ENCODE data around the gene CMKLR1. TPM values are rescaled to one million over a fixed set of nuclear protein-coding genes. Genes with fewer than 3 reads are reported as not detected.

CMKLR1 gene
- total and polyA plus RNA-seq, 2 donors from 2014 or later, result 6.1 to 25.7 TPM

DNA sequence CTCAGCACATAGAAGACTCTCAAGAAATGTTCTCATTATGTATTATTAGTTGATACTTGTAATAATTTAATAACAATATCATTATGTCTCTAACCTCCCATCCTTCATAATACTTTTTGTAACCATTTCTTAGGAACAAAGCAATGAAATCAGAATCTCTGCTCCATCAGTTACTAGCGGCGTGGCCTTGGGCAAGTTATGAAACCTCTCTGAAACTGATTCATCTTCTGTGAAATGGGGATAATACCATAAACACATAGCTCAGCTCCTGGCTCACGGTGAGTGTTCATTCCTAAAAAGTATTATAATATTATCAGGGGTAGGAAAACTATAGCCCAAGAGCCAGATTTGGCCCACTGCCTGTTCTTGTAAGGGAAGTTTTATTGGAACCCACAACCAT is 11.4 kb upstream of the CMKLR1 start:
- Histone ChIP-seq H3K9me3 (ENCODE audit: control insufficient read depth in 2 of 3, insufficient read depth in 1 of 3, low read length in 3 of 3) (peaks cover 0 to 5% (median 0%) of the 10 kb centered on the region in 3 donors), H3K27ac (ENCODE audit: low read depth in 2 of 2, low read length in 2 of 2) (no peak overlapping the region), H3K36me3 (ENCODE audit: control insufficient read depth in 2 of 3, insufficient read depth in 3 of 3, low read length in 3 of 3) (no peaks in the 10 kb centered on the region), H3K9ac (ENCODE audit: low read length in 3 of 3) (no peak overlapping the region), H3K4me3 (ENCODE audit: low read length in 3 of 3) (no peak overlapping the region), H3K4me1 (ENCODE audit: control insufficient read depth in 2 of 3, insufficient read depth in 2 of 3, low read depth in 1 of 3, low read length in 3 of 3) (no peaks in the 10 kb centered on the region), H3K27me3 (ENCODE audit: control insufficient read depth, insufficient read depth, low read length) (no peaks in the 10 kb centered on the region)
- TF ChIP-seq, protein P1, sequence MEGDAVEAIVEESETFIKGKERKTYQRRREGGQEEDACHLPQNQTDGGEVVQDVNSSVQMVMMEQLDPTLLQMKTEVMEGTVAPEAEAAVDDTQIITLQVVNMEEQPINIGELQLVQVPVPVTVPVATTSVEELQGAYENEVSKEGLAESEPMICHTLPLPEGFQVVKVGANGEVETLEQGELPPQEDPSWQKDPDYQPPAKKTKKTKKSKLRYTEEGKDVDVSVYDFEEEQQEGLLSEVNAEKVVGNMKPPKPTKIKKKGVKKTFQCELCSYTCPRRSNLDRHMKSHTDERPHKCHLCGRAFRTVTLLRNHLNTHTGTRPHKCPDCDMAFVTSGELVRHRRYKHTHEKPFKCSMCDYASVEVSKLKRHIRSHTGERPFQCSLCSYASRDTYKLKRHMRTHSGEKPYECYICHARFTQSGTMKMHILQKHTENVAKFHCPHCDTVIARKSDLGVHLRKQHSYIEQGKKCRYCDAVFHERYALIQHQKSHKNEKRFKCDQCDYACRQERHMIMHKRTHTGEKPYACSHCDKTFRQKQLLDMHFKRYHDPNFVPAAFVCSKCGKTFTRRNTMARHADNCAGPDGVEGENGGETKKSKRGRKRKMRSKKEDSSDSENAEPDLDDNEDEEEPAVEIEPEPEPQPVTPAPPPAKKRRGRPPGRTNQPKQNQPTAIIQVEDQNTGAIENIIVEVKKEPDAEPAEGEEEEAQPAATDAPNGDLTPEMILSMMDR (IDR thresholded peaks at IDR 0.05; ENCODE audit: borderline replicate concordance, extremely low read depth, insufficient read depth), result no peak
- DNase-seq, result no peak
- FAIRE-seq, result no peak
- intact Hi-C loops (cut with DNase I), result no loop called here

DNA sequence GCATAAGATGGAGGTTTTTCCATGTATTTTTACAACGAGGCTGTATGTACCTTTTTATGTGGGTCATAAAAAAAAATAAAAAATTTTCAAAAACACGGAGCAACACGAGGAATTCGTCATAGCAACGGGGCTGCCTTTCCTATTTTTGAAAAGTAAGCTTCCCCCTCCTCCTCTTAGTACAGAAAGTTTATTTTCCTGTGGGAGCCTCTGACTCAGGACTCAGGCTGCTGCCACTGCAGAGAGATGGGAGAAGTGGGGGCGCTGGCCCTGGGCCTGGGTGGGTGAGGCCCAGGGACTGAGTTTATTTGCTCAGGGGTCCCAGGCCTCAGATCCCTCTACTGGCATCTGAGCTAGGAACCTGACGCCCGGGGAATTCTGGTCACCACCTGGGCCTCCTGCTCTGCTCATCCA is 10.2 kb upstream of the CMKLR1 start:
- TF ChIP-seq, protein P1 (IDR thresholded peaks at IDR 0.05; ENCODE audit: borderline replicate concordance, extremely low read depth, insufficient read depth), result no peak
- Histone ChIP-seq H3K27ac (ENCODE audit: low read depth in 2 of 2, low read length in 2 of 2) (no peak overlapping the region), H3K4me1 (ENCODE audit: control insufficient read depth in 2 of 3, insufficient read depth in 2 of 3, low read depth in 1 of 3, low read length in 3 of 3) (no peaks in the 10 kb centered on the region), H3K9me3 (ENCODE audit: control insufficient read depth in 2 of 3, insufficient read depth in 1 of 3, low read length in 3 of 3) (peaks cover 0 to 5% (median 0%) of the 10 kb centered on the region in 3 donors), H3K9ac (ENCODE audit: low read length in 3 of 3) (no peak overlapping the region), H3K4me3 (ENCODE audit: low read length in 3 of 3) (no peak overlapping the region), H3K36me3 (ENCODE audit: control insufficient read depth in 2 of 3, insufficient read depth in 3 of 3, low read length in 3 of 3) (no peaks in the 10 kb centered on the region), H3K27me3 (ENCODE audit: control insufficient read depth, insufficient read depth, low read length) (no peaks in the 10 kb centered on the region)
- DNase-seq, result peak in 1 of 5 donors; percentile 34
- no peak for FAIRE-seq
- intact Hi-C loops (cut with DNase I), result no loop called here

DNA sequence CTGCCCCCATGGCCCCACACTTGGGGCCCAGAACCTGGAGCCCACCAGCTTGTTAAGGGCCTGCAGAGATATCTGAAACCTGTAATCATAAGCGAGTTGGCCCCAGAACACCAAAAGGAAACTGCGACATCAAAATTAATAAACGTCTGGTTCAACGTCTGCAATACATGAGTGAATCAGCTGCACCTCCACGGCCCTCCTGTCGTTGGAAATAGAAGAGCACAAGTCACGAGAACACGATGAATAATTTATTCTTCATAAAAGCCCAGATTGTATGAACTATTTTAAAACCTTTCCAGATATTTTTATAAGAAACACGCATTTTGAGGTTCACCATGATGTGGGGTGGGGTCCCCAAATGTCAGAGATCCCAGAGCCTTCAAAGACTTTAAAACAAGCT is 9.7 kb upstream of the CMKLR1 start:
- intact Hi-C loops (cut with DNase I), result no loop called here
- FAIRE-seq (no peak), DNase-seq (no peak)
- Histone ChIP-seq H3K27me3 (ENCODE audit: control insufficient read depth, insufficient read depth, low read length) (no peaks in the 10 kb centered on the region), H3K27ac (ENCODE audit: low read depth in 2 of 2, low read length in 2 of 2) (no peak overlapping the region), H3K4me1 (ENCODE audit: control insufficient read depth in 2 of 3, insufficient read depth in 2 of 3, low read depth in 1 of 3, low read length in 3 of 3) (no peaks in the 10 kb centered on the region), H3K36me3 (ENCODE audit: control insufficient read depth in 2 of 3, insufficient read depth in 3 of 3, low read length in 3 of 3) (no peaks in the 10 kb centered on the region), H3K9me3 (ENCODE audit: control insufficient read depth in 2 of 3, insufficient read depth in 1 of 3, low read length in 3 of 3) (peaks cover 0 to 5% (median 0%) of the 10 kb centered on the region in 3 donors), H3K9ac (ENCODE audit: low read length in 3 of 3) (no peak overlapping the region), H3K4me3 (ENCODE audit: low read length in 3 of 3) (no peak overlapping the region)
- TF ChIP-seq, protein P1 (IDR thresholded peaks at IDR 0.05; ENCODE audit: borderline replicate concordance, extremely low read depth, insufficient read depth), result no peak

All from kidney (tissue), 14 donors.